Measurements from ENCODE around the gene MAST4.
"Not testable (repeated sequence)": the region's sequence is repeated elsewhere in the genome, so short reads cannot be mapped to it uniquely, and the experiment has no call there.

The MAST4 gene

GRCh38 chr5:67127347-67127895, 531.2 kb downstream of the MAST4 start:
- not testable (repeated sequence) for H3K9me3 ChIP-seq (ENCODE audit: control insufficient read depth, insufficient read depth, low read length); H3K27ac ChIP-seq (ENCODE audit: low read depth, low read length)

GRCh38 chr5:67129768-67130167, 533.6 kb downstream of the MAST4 start:
- H3K4me3 ChIP-seq (ENCODE audit: low read depth, low read length) = no peak overlapping the region
- no peak overlapping the region for H3K9ac ChIP-seq (ENCODE audit: low read depth, low read length)
- H3K4me1 ChIP-seq (ENCODE audit: control insufficient read depth, insufficient read depth, low read length) = no peaks in the 10 kb centered on the region
- H3K27ac ChIP-seq (ENCODE audit: low read depth, low read length) = no peak overlapping the region
- H3K9me3 ChIP-seq (ENCODE audit: control insufficient read depth, insufficient read depth, low read length) = no peaks in the 10 kb centered on the region
- H3K36me3 ChIP-seq (ENCODE audit: control insufficient read depth, insufficient read depth, low read length) = no peaks in the 10 kb centered on the region
- H3K27me3 ChIP-seq (ENCODE audit: control insufficient read depth, insufficient read depth, low read length) = no peaks in the 10 kb centered on the region

More at GRCh38 chr5:67127347-67127895, 531.2 kb downstream of the MAST4 start:
- not testable (repeated sequence) for H3K27me3 ChIP-seq (ENCODE audit: control insufficient read depth, insufficient read depth, low read length); H3K36me3 ChIP-seq (ENCODE audit: control insufficient read depth, insufficient read depth, low read length); H3K9ac ChIP-seq (ENCODE audit: low read depth, low read length); H3K4me3 ChIP-seq (ENCODE audit: low read depth, low read length); H3K4me1 ChIP-seq (ENCODE audit: control insufficient read depth, insufficient read depth, low read length)

- H3K9ac ChIP-seq (ENCODE audit: low read depth, low read length) = no peak overlapping the region
- H3K36me3 ChIP-seq (ENCODE audit: control insufficient read depth, insufficient read depth, low read length) = no peaks in the 10 kb centered on the region
- H3K27me3 ChIP-seq (ENCODE audit: control insufficient read depth, insufficient read depth, low read length) = no peaks in the 10 kb centered on the region
- no peak overlapping the region for H3K4me3 ChIP-seq (ENCODE audit: low read depth, low read length)
- no peak overlapping the region for H3K27ac ChIP-seq (ENCODE audit: low read depth, low read length)
- no peaks in the 10 kb centered on the region for H3K9me3 ChIP-seq (ENCODE audit: control insufficient read depth, insufficient read depth, low read length)
- H3K4me1 ChIP-seq (ENCODE audit: control insufficient read depth, insufficient read depth, low read length) = no peaks in the 10 kb centered on the region
Observed at GRCh38 chr5:67133217-67133616, 537.0 kb downstream of the MAST4 start.

DNA sequence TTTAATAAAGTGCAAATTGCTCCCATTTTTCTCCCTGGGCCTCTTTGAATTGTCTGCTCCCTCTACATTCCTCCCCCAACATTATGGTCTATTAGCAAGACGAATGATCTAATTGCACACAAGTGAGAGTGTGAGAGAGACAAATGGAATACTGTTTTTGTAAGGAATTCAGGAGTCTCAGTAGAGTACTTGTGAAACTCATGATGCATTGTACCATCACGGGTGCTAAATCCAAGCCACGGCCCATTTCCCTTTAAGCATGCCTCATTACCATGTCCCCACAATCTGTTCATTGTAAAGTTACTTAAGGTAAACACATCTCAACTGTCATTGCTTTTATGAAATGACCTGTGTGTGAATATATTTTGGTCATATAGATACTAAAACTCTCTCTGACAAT, 537.6 kb downstream of the MAST4 start:
- H3K4me1 ChIP-seq (ENCODE audit: control insufficient read depth, insufficient read depth, low read length) = no peaks in the 10 kb centered on the region
- no peak overlapping the region for H3K27ac ChIP-seq (ENCODE audit: low read depth, low read length)
- no peak overlapping the region for H3K9ac ChIP-seq (ENCODE audit: low read depth, low read length)
- no peaks in the 10 kb centered on the region for H3K36me3 ChIP-seq (ENCODE audit: control insufficient read depth, insufficient read depth, low read length)
- H3K9me3 ChIP-seq (ENCODE audit: control insufficient read depth, insufficient read depth, low read length) = no peaks in the 10 kb centered on the region
- no peak overlapping the region for H3K4me3 ChIP-seq (ENCODE audit: low read depth, low read length)
- no peaks in the 10 kb centered on the region for H3K27me3 ChIP-seq (ENCODE audit: control insufficient read depth, insufficient read depth, low read length)

GRCh38 chr5:67135381-67135984, 539.3 kb downstream of the MAST4 start:
- Histone ChIP-seq H3K9ac (ENCODE audit: low read depth, low read length) (no peak overlapping the region), H3K36me3 (ENCODE audit: control insufficient read depth, insufficient read depth, low read length) (no peaks in the 10 kb centered on the region), H3K4me3 (ENCODE audit: low read depth, low read length) (no peak overlapping the region), H3K9me3 (ENCODE audit: control insufficient read depth, insufficient read depth, low read length) (no peaks in the 10 kb centered on the region), H3K27me3 (ENCODE audit: control insufficient read depth, insufficient read depth, low read length) (no peaks in the 10 kb centered on the region), H3K27ac (ENCODE audit: low read depth, low read length) (no peak overlapping the region), H3K4me1 (ENCODE audit: control insufficient read depth, insufficient read depth, low read length) (no peaks in the 10 kb centered on the region)

GRCh38 chr5:67139030-67139429, 542.8 kb downstream of the MAST4 start:
- Histone ChIP-seq H3K9ac (ENCODE audit: low read depth, low read length) (no peak overlapping the region), H3K4me3 (ENCODE audit: low read depth, low read length) (no peak overlapping the region), H3K27me3 (ENCODE audit: control insufficient read depth, insufficient read depth, low read length) (no peaks in the 10 kb centered on the region), H3K36me3 (ENCODE audit: control insufficient read depth, insufficient read depth, low read length) (0 out of 2 replicates have a peak, but pooled peaks cover 6% of the 10 kb centered on the region), H3K4me1 (ENCODE audit: control insufficient read depth, insufficient read depth, low read length) (no peaks in the 10 kb centered on the region), H3K9me3 (ENCODE audit: control insufficient read depth, insufficient read depth, low read length) (no peaks in the 10 kb centered on the region), H3K27ac (ENCODE audit: low read depth, low read length) (no peak overlapping the region)

- no peak overlapping the region for H3K4me3 ChIP-seq (ENCODE audit: low read depth, low read length)
- H3K36me3 ChIP-seq (ENCODE audit: control insufficient read depth, insufficient read depth, low read length) = peaks cover 15% of the 10 kb centered on the region; the same call in 1 of the 2 replicates
- H3K4me1 ChIP-seq (ENCODE audit: control insufficient read depth, insufficient read depth, low read length) = no peaks in the 10 kb centered on the region
- no peaks in the 10 kb centered on the region for H3K27me3 ChIP-seq (ENCODE audit: control insufficient read depth, insufficient read depth, low read length)
- H3K27ac ChIP-seq (ENCODE audit: low read depth, low read length) = no peak overlapping the region
- no peaks in the 10 kb centered on the region for H3K9me3 ChIP-seq (ENCODE audit: control insufficient read depth, insufficient read depth, low read length)
- H3K9ac ChIP-seq (ENCODE audit: low read depth, low read length) = no peak overlapping the region
Observed at GRCh38 chr5:67140413-67140812, 544.2 kb downstream of the MAST4 start.

- Histone ChIP-seq H3K9ac (ENCODE audit: low read depth, low read length) (no peak overlapping the region), H3K27ac (ENCODE audit: low read depth, low read length) (no peak overlapping the region), H3K4me1 (ENCODE audit: control insufficient read depth, insufficient read depth, low read length) (no peaks in the 10 kb centered on the region), H3K27me3 (ENCODE audit: control insufficient read depth, insufficient read depth, low read length) (no peaks in the 10 kb centered on the region), H3K9me3 (ENCODE audit: control insufficient read depth, insufficient read depth, low read length) (no peaks in the 10 kb centered on the region), H3K4me3 (ENCODE audit: low read depth, low read length) (no peak overlapping the region), H3K36me3 (ENCODE audit: control insufficient read depth, insufficient read depth, low read length) (peaks cover 17% of the 10 kb centered on the region; the same call in 1 of the 2 replicates)
Observed at GRCh38 chr5:67141644-67142043, 545.5 kb downstream of the MAST4 start.

GRCh38 chr5:67142816-67143215, 546.6 kb downstream of the MAST4 start:
- no peaks in the 10 kb centered on the region for H3K4me1 ChIP-seq (ENCODE audit: control insufficient read depth, insufficient read depth, low read length)
- no peaks in the 10 kb centered on the region for H3K9me3 ChIP-seq (ENCODE audit: control insufficient read depth, insufficient read depth, low read length)
- H3K4me3 ChIP-seq (ENCODE audit: low read depth, low read length) = no peak overlapping the region
- H3K27me3 ChIP-seq (ENCODE audit: control insufficient read depth, insufficient read depth, low read length) = no peaks in the 10 kb centered on the region
- H3K9ac ChIP-seq (ENCODE audit: low read depth, low read length) = no peak overlapping the region
- H3K36me3 ChIP-seq (ENCODE audit: control insufficient read depth, insufficient read depth, low read length) = peaks cover 17% of the 10 kb centered on the region; the same call in 1 of the 2 replicates
- no peak overlapping the region for H3K27ac ChIP-seq (ENCODE audit: low read depth, low read length)

- H3K4me3 ChIP-seq (ENCODE audit: low read depth, low read length) = no peak overlapping the region
- H3K9ac ChIP-seq (ENCODE audit: low read depth, low read length) = no peak overlapping the region
- peaks cover 17% of the 10 kb centered on the region; the same call in 1 of the 2 replicates for H3K36me3 ChIP-seq (ENCODE audit: control insufficient read depth, insufficient read depth, low read length)
- no peaks in the 10 kb centered on the region for H3K9me3 ChIP-seq (ENCODE audit: control insufficient read depth, insufficient read depth, low read length)
- no peak overlapping the region for H3K27ac ChIP-seq (ENCODE audit: low read depth, low read length)
- no peaks in the 10 kb centered on the region for H3K4me1 ChIP-seq (ENCODE audit: control insufficient read depth, insufficient read depth, low read length)
- no peaks in the 10 kb centered on the region for H3K27me3 ChIP-seq (ENCODE audit: control insufficient read depth, insufficient read depth, low read length)
Observed at GRCh38 chr5:67143549-67143948, 547.4 kb downstream of the MAST4 start.

DNA sequence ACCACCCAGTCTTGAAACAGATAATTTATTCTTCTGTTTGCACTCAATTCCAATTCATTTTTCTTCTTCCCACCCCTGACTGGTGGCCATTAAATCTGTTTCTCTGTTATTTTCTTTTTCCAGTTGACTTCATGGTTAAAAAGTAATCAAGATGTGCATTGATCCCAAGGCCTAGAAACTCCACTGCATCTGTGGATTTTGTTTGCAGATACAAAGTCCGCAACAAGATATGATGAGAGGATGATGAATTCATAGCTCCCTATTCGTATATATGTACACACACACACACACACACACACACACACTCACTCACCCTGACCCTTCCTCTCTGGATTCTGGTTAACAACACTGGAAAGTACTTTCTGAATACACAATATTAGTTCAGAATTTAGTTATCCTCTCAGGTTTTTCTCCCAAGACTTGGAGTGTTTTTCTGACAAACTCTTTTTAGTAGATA, 548.0 kb downstream of the MAST4 start:
- no peaks in the 10 kb centered on the region for H3K4me1 ChIP-seq (ENCODE audit: control insufficient read depth, insufficient read depth, low read length)
- H3K9me3 ChIP-seq (ENCODE audit: control insufficient read depth, insufficient read depth, low read length) = no peaks in the 10 kb centered on the region
- no peak overlapping the region for H3K4me3 ChIP-seq (ENCODE audit: low read depth, low read length)
- no peak overlapping the region for H3K9ac ChIP-seq (ENCODE audit: low read depth, low read length)
- no peak overlapping the region for H3K27ac ChIP-seq (ENCODE audit: low read depth, low read length)
- H3K27me3 ChIP-seq (ENCODE audit: control insufficient read depth, insufficient read depth, low read length) = no peaks in the 10 kb centered on the region
- H3K36me3 ChIP-seq (ENCODE audit: control insufficient read depth, insufficient read depth, low read length) = peaks cover 17% of the 10 kb centered on the region; the same call in 1 of the 2 replicates
